B cell (primary cell): ENCODE results near the gene DPP10. TPM values are rescaled to one million over a fixed set of nuclear protein-coding genes. Genes with fewer than 3 reads are reported as not detected.

Experiments
- ATAC-seq: fragments of 200-7000 bp; cut with Tn5 transposase; one replicate; pipeline ENCODE4 v1.10.0; 2021; ENCODE audit warnings: low read depth, mild to moderate bottlenecking, moderate number of reproducible peaks, moderate library complexity
- CTCF ChIA-PET: fragments of 350-600 bp; sonication (Branson Sonifier 250); formaldehyde crosslinking; loops from one replicate; lab custom pipeline; 2021; ENCODE audit warnings: antibody characterized with exemption, inconsistent platforms; lab: Charles Lee
- POLR2A ChIA-PET: fragments of 350-600 bp; sonication (Branson Sonifier 250); formaldehyde crosslinking; loops from one replicate; lab custom pipeline; 2021; ENCODE audit warnings: antibody characterized with exemption; lab: Charles Lee
- DNase-seq: peaks from one replicate; pipeline ENCODE4 v3.0.0; 2013
- H2AFZ ChIP-seq: 2 replicates; pipeline ENCODE4 v1.6.1; 2012; ENCODE audit warnings: mild to moderate bottlenecking, low read depth, low read length; ENCODE audit not compliant: insufficient read depth, poor library complexity, severe bottlenecking
- H3K27ac ChIP-seq, 2 donors: 1 replicate in 1 of 2; 2 replicates in 1 of 2; pipeline ENCODE4 v1.5.1; 2012 to 2013; ENCODE audit warnings: low read length in 2 of 2, mild to moderate bottlenecking in 2 of 2, moderate library complexity in 1 of 2
- H3K27me3 ChIP-seq, 4 experiments: fragments of 200-600 bp in 1 of 4; sonication (generic) in 1 of 4; replicated peaks in 1 of 4; 1 replicate in 2 of 4; 2 replicates in 2 of 4; pipeline versions ENCODE4 v1.6.1 to v1.7.0; 2013 to 2016; ENCODE audit warnings: low read length in 3 of 4, mild to moderate bottlenecking in 2 of 4, mixed read lengths in 1 of 4, moderate library complexity in 1 of 4; ENCODE audit not compliant: insufficient read depth in 4 of 4, control insufficient read depth in 3 of 4; ENCODE audit errors: control extremely low read depth in 1 of 4
- H3K36me3 ChIP-seq, 2 experiments: replicated peaks in 1 of 2; 1 replicate in 1 of 2; 2 replicates in 1 of 2; pipeline versions ENCODE4 v1.6.1 to v1.7.1; 2013; ENCODE audit warnings: low read length in 1 of 2; ENCODE audit not compliant: insufficient read depth in 2 of 2, control insufficient read depth in 1 of 2; ENCODE audit errors: control extremely low read depth in 1 of 2, extremely low read depth in 1 of 2
- H3K4me1 ChIP-seq, 2 donors: fragments of 200-600 bp in 1 of 2; sonication (generic) in 1 of 2; 1 replicate in 1 of 2; 2 replicates in 1 of 2; pipeline versions ENCODE4 v1.5.1 to v1.6.1; 2013 to 2017; ENCODE audit warnings: low read length in 2 of 2; ENCODE audit not compliant: control insufficient read depth in 2 of 2, insufficient read depth in 2 of 2
- H3K4me2 ChIP-seq: replicated peaks from 2 replicates; pipeline ENCODE3; 2012; ENCODE audit warnings: mild to moderate bottlenecking, low read depth, low read length; ENCODE audit not compliant: poor library complexity, severe bottlenecking
- H3K4me3 ChIP-seq, 5 experiments: fragments of 200-600 bp in 1 of 5; sonication (generic) in 1 of 5; 1 replicate in 3 of 5; 2 replicates in 2 of 5; pipeline versions ENCODE4 v1.5.1 to v1.7.0; 2011 to 2016; ENCODE audit warnings: low read length in 4 of 5, mild to moderate bottlenecking in 4 of 5, low read depth in 2 of 5, control low read depth in 1 of 5, moderate library complexity in 1 of 5; ENCODE audit not compliant: insufficient read depth in 1 of 5; ENCODE audit errors: control extremely low read depth in 1 of 5, extremely low read depth in 1 of 5
- H3K79me2 ChIP-seq: fragments of 200-600 bp; sonication (generic); one replicate; pipeline ENCODE4 v1.6.0; 2016; ENCODE audit warnings: low read length; ENCODE audit not compliant: control insufficient read depth, insufficient read depth
- H3K9ac ChIP-seq: fragments of 200-600 bp; sonication (generic); 2 replicates; pipeline ENCODE4 v1.6.1; 2017; ENCODE audit warnings: mild to moderate bottlenecking, low read length, moderate library complexity
- H3K9me3 ChIP-seq, 3 donors: one replicate each; pipeline versions ENCODE4 v1.6.1 to v1.7.1; 2013; ENCODE audit warnings: low read length in 2 of 3; ENCODE audit not compliant: control insufficient read depth in 2 of 3, insufficient read depth in 1 of 3; ENCODE audit errors: control extremely low read depth in 1 of 3
- H4K20me1 ChIP-seq: 2 replicates; pipeline ENCODE4 v1.6.0; 2012; ENCODE audit warnings: mild to moderate bottlenecking, low read length; ENCODE audit not compliant: insufficient read depth, control insufficient read depth, poor library complexity, severe bottlenecking
- H3K27ac Mint-ChIP-seq: one replicate; pipeline ENCODE4 v1.8.0; 2021; ENCODE audit warnings: mixed read lengths
- H3K27me3 Mint-ChIP-seq: one replicate; pipeline ENCODE4 v1.8.0; 2021; ENCODE audit warnings: mixed read lengths
- H3K4me1 Mint-ChIP-seq: one replicate; pipeline ENCODE4 v1.8.0; 2021; ENCODE audit warnings: mixed read lengths
- H3K4me3 Mint-ChIP-seq: one replicate; pipeline ENCODE4 v1.8.0; 2021; ENCODE audit warnings: mixed read lengths
- H3K9me3 Mint-ChIP-seq: one replicate; pipeline ENCODE4 v1.8.0; 2022; ENCODE audit warnings: mixed read lengths; ENCODE audit not compliant: insufficient read depth
- EZH2 ChIP-seq: IDR thresholded peaks from 2 replicates; pipeline ENCODE4 v1.6.1; 2012; ENCODE audit warnings: borderline replicate concordance, low read depth, mild to moderate bottlenecking, moderate library complexity, low read length; ENCODE audit not compliant: insufficient read depth, poor library complexity, severe bottlenecking
- WGBS: methylation state at CpG from one replicate; pipeline ENCODE4 v1.1.5; 2013; ENCODE audit warnings: missing lambda C conversion rate; ENCODE audit not compliant: insufficient coverage; 5-methylcytosine and 5-hydroxymethylcytosine counted together
- intact Hi-C: fragments of 100-400 bp; cut with micrococcal nuclease; formaldehyde crosslinking; loops from one replicate; pipeline ENCODE4 v1.10.0; 2022
- polyA plus RNA-seq: library from polyadenylated mRNA; depleted of rRNA; stranded (reverse); fragments of >200 nt; gene quantifications from 2 replicates; pipeline ENCODE4 v1.2.3, GENCODE V29; 2012
- total RNA-seq, 2 donors: library from RNA; stranded (reverse); fragments of 120-200 nt in 1 of 2; gene quantifications; 1 replicate in 1 of 2; 2 replicates in 1 of 2; pipeline versions ENCODE4 v1.2.3 to v1.2.4, GENCODE V29; 2013 to 2022
- TF ChIP-seq, protein P1 (sequence below): fragments of 200-600 bp; IDR thresholded peaks from one replicate; pipeline ENCODE4 v1.8.0; 2022; ENCODE audit warnings: antibody characterized with exemption, mild to moderate bottlenecking

DPP10 gene
- total and polyA plus RNA-seq, 2 donors (not counting 1 experiment from before 2014, with no cell fraction given): not detected

DNA sequence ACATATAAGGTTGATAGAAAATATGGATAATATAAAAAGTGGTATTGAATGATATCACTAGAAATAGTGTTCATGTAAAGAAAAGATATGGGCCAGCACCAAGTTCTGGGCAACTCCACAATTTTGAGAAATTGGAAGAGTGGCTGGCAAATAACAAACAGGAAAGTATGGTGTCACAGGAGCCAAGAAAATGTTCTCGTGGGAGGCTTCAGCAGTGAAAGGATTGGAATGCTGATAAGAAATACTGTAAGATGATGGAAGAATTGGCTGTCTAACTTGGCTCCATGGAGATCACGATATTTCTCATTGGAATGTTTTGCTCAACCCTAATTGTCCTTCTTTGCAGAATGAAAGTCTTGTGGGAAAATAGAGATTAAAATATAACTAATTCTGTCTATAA, 856.8 kb downstream of the DPP10 start:
- no peaks in the 10 kb centered on the region for H3K4me1 ChIP-seq
- CTCF ChIA-PET: no interaction called here
- DNase-seq (no peak), ATAC-seq (no peak)
- H3K4me3 ChIP-seq: no peak overlapping the region
- no peak overlapping the region for H3K27ac ChIP-seq
- no peaks in the 10 kb centered on the region for H4K20me1 ChIP-seq
- H3K4me1 Mint-ChIP-seq: no peaks in the 10 kb centered on the region
- no peak overlapping the region for H3K4me2 ChIP-seq
- H3K27ac Mint-ChIP-seq: no peak overlapping the region
- H3K27me3 Mint-ChIP-seq: no peaks in the 10 kb centered on the region
- intact Hi-C loops: no loop called here
- H3K9ac ChIP-seq: no peak overlapping the region
- H3K4me3 Mint-ChIP-seq: no peak overlapping the region
- H3K27me3 ChIP-seq: no peaks in the 10 kb centered on the region
- no peak overlapping the region for H2AFZ ChIP-seq
- POLR2A ChIA-PET: no interaction called here
- H3K36me3 ChIP-seq: no peaks in the 10 kb centered on the region
- 50% methylated on average over 1 of the region's 2 CpGs for WGBS
- H3K9me3 ChIP-seq: peaks cover 0 to 2% (median 0%) of the 10 kb centered on the region in 3 donors
- no peak for TF ChIP-seq EZH2
- TF ChIP-seq, protein P1, sequence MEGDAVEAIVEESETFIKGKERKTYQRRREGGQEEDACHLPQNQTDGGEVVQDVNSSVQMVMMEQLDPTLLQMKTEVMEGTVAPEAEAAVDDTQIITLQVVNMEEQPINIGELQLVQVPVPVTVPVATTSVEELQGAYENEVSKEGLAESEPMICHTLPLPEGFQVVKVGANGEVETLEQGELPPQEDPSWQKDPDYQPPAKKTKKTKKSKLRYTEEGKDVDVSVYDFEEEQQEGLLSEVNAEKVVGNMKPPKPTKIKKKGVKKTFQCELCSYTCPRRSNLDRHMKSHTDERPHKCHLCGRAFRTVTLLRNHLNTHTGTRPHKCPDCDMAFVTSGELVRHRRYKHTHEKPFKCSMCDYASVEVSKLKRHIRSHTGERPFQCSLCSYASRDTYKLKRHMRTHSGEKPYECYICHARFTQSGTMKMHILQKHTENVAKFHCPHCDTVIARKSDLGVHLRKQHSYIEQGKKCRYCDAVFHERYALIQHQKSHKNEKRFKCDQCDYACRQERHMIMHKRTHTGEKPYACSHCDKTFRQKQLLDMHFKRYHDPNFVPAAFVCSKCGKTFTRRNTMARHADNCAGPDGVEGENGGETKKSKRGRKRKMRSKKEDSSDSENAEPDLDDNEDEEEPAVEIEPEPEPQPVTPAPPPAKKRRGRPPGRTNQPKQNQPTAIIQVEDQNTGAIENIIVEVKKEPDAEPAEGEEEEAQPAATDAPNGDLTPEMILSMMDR: no peak
- H3K79me2 ChIP-seq: no peaks in the 10 kb centered on the region
- H3K9me3 Mint-ChIP-seq: peaks cover 2% of the 10 kb centered on the region

DNA sequence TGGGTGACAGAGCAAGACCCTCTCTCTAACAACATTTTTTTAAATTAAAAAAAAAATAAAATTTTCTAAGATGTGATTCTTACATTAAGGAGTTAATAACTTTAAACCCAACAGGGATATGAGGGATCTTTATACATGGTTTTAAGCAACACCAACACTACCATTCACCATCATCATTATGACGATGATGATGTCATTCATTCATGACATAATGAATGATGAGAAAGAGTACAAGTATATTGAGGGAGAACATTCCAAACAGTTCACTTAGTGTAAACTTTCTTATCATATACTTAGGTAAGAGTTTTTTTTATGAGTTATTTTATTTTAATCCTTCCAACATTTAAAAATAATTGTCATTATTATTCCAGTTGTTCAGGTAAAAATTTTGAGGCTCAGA, 863.3 kb downstream of the DPP10 start:
- Mint-ChIP-seq H3K4me3 (no peak overlapping the region), H3K27me3 (no peaks in the 10 kb centered on the region), H3K4me1 (no peaks in the 10 kb centered on the region), H3K9me3 (no peaks in the 10 kb centered on the region), H3K27ac (no peak overlapping the region)
- Histone ChIP-seq H3K79me2 (no peaks in the 10 kb centered on the region), H3K27me3 (no peaks in the 10 kb centered on the region), H3K9me3 (peaks cover 0 to under 1% (median 0%) of the 10 kb centered on the region in 3 donors), H4K20me1 (no peaks in the 10 kb centered on the region), H3K4me2 (no peak overlapping the region), H3K36me3 (no peaks in the 10 kb centered on the region), H3K4me3 (no peak overlapping the region), H3K4me1 (no peaks in the 10 kb centered on the region), H3K9ac (no peak overlapping the region), H2AFZ (no peak overlapping the region), H3K27ac (no peak overlapping the region)
- POLR2A ChIA-PET: no interaction called here
- CTCF ChIA-PET: no interaction called here
- WGBS: no CpG with 5 or more reads among the region's 1 CpG
- DNase-seq (no peak), ATAC-seq (no peak)
- TF ChIP-seq EZH2: no peak
- TF ChIP-seq, protein P1: no peak
- intact Hi-C loops: no loop called here
